ENCODE results near the gene ANP32D.
"Not testable (repeated sequence)": the region's sequence is repeated elsewhere in the genome, so short reads cannot be mapped to it uniquely, and the experiment has no call there.

- not testable (repeated sequence) for TF ChIP-seq ZNF274 (IDR thresholded peaks at IDR 0.05; ENCODE audit: low read depth, low read length); YY1 (IDR thresholded peaks at IDR 0.05; ENCODE audit: insufficient read depth, insufficient read length)
Observed at GRCh38 chr12:48489456-48489855, 17.1 kb downstream of the ANP32D start.

Data from NT2/D1 (cell line).